Activated T-cell treated with anti-CD3 and anti-CD28 coated beads, Interleukin-2, amount 50 U/mL, for 72 hours (primary cell): ENCODE data around the gene SND1. TPM values are rescaled to one million over a fixed set of nuclear protein-coding genes. Genes with fewer than 3 reads are reported as not detected.

ENCODE experiments used
- ATAC-seq, 2 donors: fragments of 150-1000 bp; cut with Tn5 transposase; replicated peaks in 1 of 2; 2 replicates each; pipeline ENCODE4 v1.10.0; 2021; ENCODE audit warnings: moderate library complexity in 2 of 2, mild to moderate bottlenecking in 1 of 2
- DNase-seq, 2 donors: peaks; one replicate each; pipeline ENCODE4 v3.0.0; 2021 to 2022; ENCODE audit warnings: mixed read lengths in 1 of 2
- H3K27ac Mint-ChIP-seq: one replicate; pipeline ENCODE4 v1.8.0; 2022; ENCODE audit warnings: mild to moderate bottlenecking, moderate library complexity, mixed read lengths
- H3K27me3 Mint-ChIP-seq: one replicate; pipeline ENCODE4 v1.8.0; 2022; ENCODE audit warnings: low read depth, mixed read lengths
- H3K36me3 Mint-ChIP-seq, 2 donors: one replicate each; pipeline ENCODE4 v1.8.0; 2022; ENCODE audit warnings: mixed read lengths in 2 of 2, mild to moderate bottlenecking in 1 of 2; ENCODE audit not compliant: insufficient read depth in 2 of 2
- H3K4me1 Mint-ChIP-seq: one replicate; pipeline ENCODE4 v1.8.0; 2022; ENCODE audit warnings: low read depth, mixed read lengths
- H3K4me3 Mint-ChIP-seq, 2 donors: one replicate each; pipeline ENCODE4 v1.8.0; 2022; ENCODE audit warnings: mild to moderate bottlenecking in 2 of 2, mixed read lengths in 2 of 2, moderate library complexity in 2 of 2
- H3K9me3 Mint-ChIP-seq, 2 donors: one replicate each; pipeline ENCODE4 v1.8.0; 2022; ENCODE audit warnings: mixed read lengths in 2 of 2
- total RNA-seq, 2 donors: library from RNA; stranded (reverse); gene quantifications; one replicate each; pipeline ENCODE4 v1.2.3, GENCODE V29; 2022

The SND1 gene
- total RNA-seq: 100 to 1,000 TPM; 237 to 285 TPM

DNA sequence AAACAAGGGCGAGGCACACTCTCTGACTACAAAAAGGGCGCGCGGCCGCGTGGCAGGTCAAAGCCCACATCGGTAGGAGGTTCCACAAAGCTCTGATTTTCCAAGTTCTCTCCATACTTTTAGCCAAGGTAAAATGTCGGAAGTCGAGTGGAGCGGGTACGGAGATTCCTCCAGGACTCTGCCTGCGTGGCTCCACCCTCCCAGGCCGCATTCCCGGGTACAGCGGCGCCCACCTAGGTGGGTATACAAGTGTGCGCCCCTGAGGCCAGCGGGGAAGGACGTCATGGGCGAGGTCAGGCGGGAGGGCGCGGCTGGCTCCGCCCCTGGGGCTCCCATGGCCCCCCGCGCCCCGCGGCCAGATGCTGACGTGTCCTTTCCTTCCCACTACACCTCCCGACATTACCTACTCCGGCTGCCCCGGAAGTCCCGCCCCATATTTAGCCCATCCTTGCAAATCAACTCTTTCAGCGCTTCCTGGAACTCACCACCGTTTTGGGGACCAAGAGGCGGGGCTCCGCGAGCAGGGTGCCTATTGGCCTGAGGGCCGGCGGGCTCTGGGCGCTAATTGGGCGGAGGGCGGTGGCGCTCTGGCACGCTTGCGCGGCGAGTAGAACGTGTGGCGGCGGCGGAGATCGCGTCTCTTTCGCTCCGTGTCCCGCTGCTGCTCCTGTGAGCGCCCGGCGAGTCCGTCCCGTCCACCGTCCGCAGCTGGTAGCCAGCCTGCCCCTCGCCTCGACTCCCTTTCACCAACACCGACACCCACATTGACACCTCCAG, at the start of gene SND1:
TSS of gene SND1 (plus strand) at position 639 of the 777 bp plus-strand sequence. CDS start 180 bp downstream, outside the sequence.
- DNase-seq (peak; percentile 99 to 100), ATAC-seq (peak; percentile 93 to 94)
- peaks cover 46% of the 10 kb centered on the region for H3K4me1 Mint-ChIP-seq
- no peaks in the 10 kb centered on the region for H3K9me3 Mint-ChIP-seq
- peaks cover 6 to 28% of the 10 kb centered on the region in 2 donors for H3K36me3 Mint-ChIP-seq
- H3K27ac Mint-ChIP-seq: peak within 1 kb of the TSS; percentile 98
- peak within 1 kb of the TSS in 1 of 2 donors; percentile 97 for H3K4me3 Mint-ChIP-seq
- no peaks in the 10 kb centered on the region for H3K27me3 Mint-ChIP-seq

- no peak for ATAC-seq
- H3K4me1 Mint-ChIP-seq: no peaks in the 10 kb centered on the region
- peaks cover 2 to 4% of the 10 kb centered on the region in 2 donors for H3K9me3 Mint-ChIP-seq
- H3K27ac Mint-ChIP-seq: no peak overlapping the region
- H3K27me3 Mint-ChIP-seq: peaks cover 9% of the 10 kb centered on the region
- no peaks in the 10 kb centered on the region for H3K36me3 Mint-ChIP-seq
- no peak for DNase-seq
- H3K4me3 Mint-ChIP-seq: no peak overlapping the region
These were observed 43.5 kb upstream of the SND1 start for GRCh38 chr7:127608446-127608845.

- Mint-ChIP-seq H3K27me3 (peaks cover 9% of the 10 kb centered on the region), H3K4me3 (no peak overlapping the region), H3K27ac (no peak overlapping the region), H3K9me3 (peaks cover 2 to 4% of the 10 kb centered on the region in 2 donors), H3K36me3 (no peaks in the 10 kb centered on the region), H3K4me1 (no peaks in the 10 kb centered on the region)
- DNase-seq (no peak), ATAC-seq (no peak)
These were observed 42.7 kb upstream of the SND1 start for GRCh38 chr7:127609297-127609696.

DNA sequence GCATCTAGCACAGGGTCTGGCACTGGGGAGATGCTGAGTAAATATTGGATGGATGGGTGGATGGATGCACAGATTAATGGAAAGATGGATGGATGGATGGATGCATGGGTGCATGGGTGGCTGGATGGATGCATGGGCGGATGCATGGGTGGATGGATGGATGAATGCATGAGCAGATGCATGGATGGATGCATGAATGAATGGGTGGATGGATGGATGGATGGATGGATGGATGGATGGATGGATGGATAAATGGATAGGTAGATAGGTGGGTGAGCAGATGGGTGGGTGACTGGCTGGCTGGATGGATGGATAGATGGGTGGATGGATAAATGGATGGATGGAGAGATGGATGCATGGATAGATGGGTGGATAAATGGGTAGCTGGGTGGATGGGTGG, 39.7 kb upstream of the SND1 start:
- Mint-ChIP-seq H3K4me1 (no peaks in the 10 kb centered on the region), H3K4me3 (no peak overlapping the region), H3K9me3 (peaks cover 2 to 4% of the 10 kb centered on the region in 2 donors), H3K27me3 (peaks cover 25% of the 10 kb centered on the region), H3K36me3 (no peaks in the 10 kb centered on the region), H3K27ac (no peak overlapping the region)
- no peak for ATAC-seq
- DNase-seq: no peak

- Mint-ChIP-seq H3K27ac (no peak overlapping the region), H3K9me3 (peaks cover 0 to 4% of the 10 kb centered on the region in 2 donors), H3K27me3 (peaks cover 64% of the 10 kb centered on the region), H3K36me3 (no peaks in the 10 kb centered on the region), H3K4me1 (peaks cover 17% of the 10 kb centered on the region), H3K4me3 (no peak overlapping the region)
- DNase-seq: no peak
- ATAC-seq: no peak
These were observed 35.3 kb upstream of the SND1 start for GRCh38 chr7:127616724-127617123.

DNA sequence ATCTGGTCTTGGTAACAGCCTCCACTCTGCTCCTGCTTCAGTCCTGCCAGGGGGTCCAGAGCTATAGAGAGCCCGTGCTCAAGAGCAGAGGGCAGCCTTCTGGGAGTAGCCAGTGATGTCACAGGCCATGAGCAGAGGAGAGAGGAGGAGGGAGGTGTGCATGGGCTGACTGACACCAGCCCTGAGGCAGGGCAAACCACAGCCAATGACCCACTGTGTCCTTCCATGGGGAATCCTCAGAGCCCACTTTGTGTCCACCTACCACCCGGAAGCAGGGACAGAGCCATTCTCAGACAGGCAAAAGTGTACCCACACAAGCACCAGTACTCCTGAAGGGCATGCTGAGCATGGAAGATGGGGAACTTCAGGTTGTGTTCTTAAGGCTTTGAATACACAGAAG, 34.0 kb upstream of the SND1 start, which contains the start of gene PAX4:
TSS of gene PAX4 (minus strand) at position 101 of the 400 bp plus-strand sequence. CDS start 2,214 bp downstream, outside the sequence.
- Mint-ChIP-seq H3K27ac (no peak within 1 kb of the TSS), H3K36me3 (no peaks in the 10 kb centered on the region), H3K4me3 (no peak within 1 kb of the TSS), H3K27me3 (peaks cover 65% of the 10 kb centered on the region), H3K9me3 (no peaks in the 10 kb centered on the region), H3K4me1 (peaks cover 17% of the 10 kb centered on the region)
- DNase-seq (no peak), ATAC-seq (no peak)

- DNase-seq: no peak
- Mint-ChIP-seq H3K27ac (no peak overlapping the region), H3K9me3 (no peaks in the 10 kb centered on the region), H3K27me3 (peaks cover 68% of the 10 kb centered on the region), H3K36me3 (no peaks in the 10 kb centered on the region), H3K4me1 (peaks cover 17% of the 10 kb centered on the region), H3K4me3 (no peak overlapping the region)
- ATAC-seq: no peak
These were observed 33.2 kb upstream of the SND1 start for GRCh38 chr7:127618775-127619174.

GRCh38 chr7:127619681-127620405, 32.2 kb upstream of the SND1 start:
- H3K4me3 Mint-ChIP-seq: no peak overlapping the region
- no peaks in the 10 kb centered on the region for H3K36me3 Mint-ChIP-seq
- H3K27me3 Mint-ChIP-seq: peaks cover 68% of the 10 kb centered on the region
- H3K27ac Mint-ChIP-seq: no peak overlapping the region
- peaks cover 17% of the 10 kb centered on the region for H3K4me1 Mint-ChIP-seq
- no peak for ATAC-seq
- H3K9me3 Mint-ChIP-seq: no peaks in the 10 kb centered on the region
- no peak for DNase-seq

DNA sequence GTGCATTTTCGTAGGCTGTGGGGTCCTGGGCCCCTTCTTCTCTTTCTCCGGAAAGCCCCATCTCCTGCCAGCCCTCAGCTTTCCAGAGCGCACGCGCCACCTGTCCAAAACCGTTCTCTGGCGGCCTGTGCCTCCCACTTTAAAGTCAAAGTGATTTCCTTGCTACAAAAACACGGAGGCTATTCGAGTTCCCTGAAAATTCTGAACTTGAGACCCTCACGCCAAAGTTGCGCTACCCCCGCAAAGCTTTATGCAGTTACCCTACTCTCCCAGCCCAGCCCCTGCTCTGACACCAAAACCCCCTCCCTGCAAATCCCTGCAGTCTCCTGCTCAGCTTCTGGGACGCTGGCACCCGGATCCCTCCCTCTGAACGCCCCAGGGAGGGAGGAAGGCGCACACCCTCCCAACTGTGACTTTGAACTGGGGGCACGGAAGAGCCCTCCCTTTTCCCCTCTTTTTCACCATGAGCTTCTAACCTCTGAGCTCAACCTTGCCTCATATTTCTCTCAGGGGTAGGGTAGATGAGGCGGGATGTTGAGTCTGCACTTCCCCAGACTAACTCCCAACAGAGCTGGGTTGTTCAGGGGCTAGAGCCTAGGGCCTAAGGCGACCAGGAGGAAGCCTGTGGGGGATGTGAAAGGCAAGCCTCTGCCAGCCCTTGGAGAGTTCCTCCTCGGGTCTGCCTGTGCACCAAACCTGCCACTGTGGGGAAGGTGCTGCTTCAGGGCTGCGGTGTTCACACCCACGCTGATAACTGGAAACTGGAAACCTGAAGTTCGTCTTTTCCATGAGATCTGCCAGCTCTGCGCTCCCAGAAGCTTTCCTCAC, 31.4 kb upstream of the SND1 start:
- Mint-ChIP-seq H3K27ac (no peak overlapping the region), H3K4me3 (peak overlapping the region in 1 of 2 donors; percentile 51), H3K27me3 (peaks cover 66% of the 10 kb centered on the region), H3K9me3 (no peaks in the 10 kb centered on the region), H3K4me1 (peaks cover 17% of the 10 kb centered on the region), H3K36me3 (no peaks in the 10 kb centered on the region)
- ATAC-seq (no peak), DNase-seq (no peak)

GRCh38 chr7:127625331-127625730, 26.7 kb upstream of the SND1 start:
- Mint-ChIP-seq H3K4me3 (no peak overlapping the region), H3K27ac (no peak overlapping the region), H3K4me1 (peaks cover 18% of the 10 kb centered on the region), H3K9me3 (no peaks in the 10 kb centered on the region), H3K27me3 (peaks cover 34% of the 10 kb centered on the region), H3K36me3 (no peaks in the 10 kb centered on the region)
- ATAC-seq (no peak), DNase-seq (no peak)

- Mint-ChIP-seq H3K36me3 (no peaks in the 10 kb centered on the region), H3K4me1 (peaks cover 7% of the 10 kb centered on the region), H3K4me3 (no peak overlapping the region), H3K27me3 (peaks cover 7% of the 10 kb centered on the region), H3K9me3 (no peaks in the 10 kb centered on the region), H3K27ac (no peak overlapping the region)
- DNase-seq (no peak), ATAC-seq (no peak)
These were observed 23.5 kb upstream of the SND1 start for GRCh38 chr7:127628445-127628844.

DNA sequence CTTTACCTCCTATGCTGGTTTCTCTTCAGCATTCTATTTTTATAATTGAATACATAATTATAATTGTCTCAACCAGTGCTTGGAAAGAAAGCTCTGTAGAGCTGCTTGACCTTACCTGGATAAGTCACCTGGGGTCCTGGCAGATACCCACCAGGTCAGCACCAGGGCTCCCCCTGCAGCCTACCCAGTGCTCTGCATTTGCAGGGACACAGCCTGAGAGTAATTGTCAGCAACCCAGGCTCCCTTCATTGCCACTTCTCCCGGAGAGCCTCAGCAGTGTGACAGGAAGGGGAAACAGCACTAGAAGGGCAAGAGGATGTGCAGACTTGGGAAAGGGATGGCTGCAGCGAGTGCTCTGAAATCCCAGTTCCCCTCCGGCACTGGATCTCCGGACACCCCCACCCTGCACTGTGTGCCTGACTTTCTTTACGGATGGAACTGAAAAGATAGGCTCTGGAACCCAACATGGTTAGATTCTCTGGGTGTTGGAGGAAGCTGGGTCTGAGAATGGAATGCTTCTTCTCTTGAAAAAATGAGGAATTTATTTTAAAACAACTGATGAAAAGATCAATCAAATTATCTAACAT, 22.6 kb upstream of the SND1 start:
- Mint-ChIP-seq H3K9me3 (no peaks in the 10 kb centered on the region), H3K36me3 (no peaks in the 10 kb centered on the region), H3K4me3 (no peak overlapping the region), H3K4me1 (peaks cover 7% of the 10 kb centered on the region), H3K27me3 (peaks cover 15% of the 10 kb centered on the region), H3K27ac (no peak overlapping the region)
- DNase-seq (peak; percentile 46 to 49), ATAC-seq (peak; percentile 65 to 71)
